Transverse colon (tissue), 4 donors: Measurements from ENCODE around the gene RALGAPA1. TPM values are rescaled to one million over a fixed set of nuclear protein-coding genes. Genes with fewer than 3 reads are reported as not detected.
A peak's percentile ranks its signal among the peaks of the same experiment; 100 is the strongest.
"Not testable (repeated sequence)": the region's sequence is repeated elsewhere in the genome, so short reads cannot be mapped to it uniquely, and the experiment has no call there.

Experiments
- DNase-seq: peaks from one replicate; pipeline ENCODE4 v3.0.0-alpha.2; 2019
- H3K27ac ChIP-seq, 4 donors: fragments of 200-600 bp; sonication (generic); 2 replicates each; pipeline ENCODE4 v1.5.1; 2016 to 2018; ENCODE audit warnings: inconsistent platforms in 4 of 4
- H3K27me3 ChIP-seq: fragments of 200-600 bp; sonication (generic); 2 replicates; pipeline ENCODE4 v1.5.1; 2017; ENCODE audit warnings: inconsistent platforms
- H3K36me3 ChIP-seq, 4 donors: fragments of 200-600 bp; sonication (generic); 2 replicates each; pipeline ENCODE4 v1.5.1; 2017 to 2019; ENCODE audit warnings: inconsistent platforms in 4 of 4
- H3K4me1 ChIP-seq, 4 donors: fragments of 200-600 bp; sonication (generic); 2 replicates each; pipeline ENCODE4 v1.5.1; 2017 to 2020; ENCODE audit warnings: inconsistent platforms in 4 of 4
- H3K4me3 ChIP-seq, 4 donors: fragments of 200-600 bp; sonication (generic); 1 replicate in 1 of 4; 2 replicates in 3 of 4; pipeline versions ENCODE4 v1.5.1 to v1.6.1; 2017 to 2019; ENCODE audit warnings: inconsistent platforms in 4 of 4
- H3K9me3 ChIP-seq, 2 donors: fragments of 200-600 bp; sonication (generic); 2 replicates each; pipeline ENCODE4 v1.5.1; 2017 to 2019; ENCODE audit warnings: inconsistent platforms in 2 of 2
- EP300 ChIP-seq: sonication (generic); formaldehyde crosslinking; IDR thresholded peaks from one replicate; pipeline ENCODE4 v1.6.1; 2017; ENCODE audit warnings: antibody characterized with exemption, low read depth
- POLR2A ChIP-seq: fragments of 450-650 bp; IDR thresholded peaks from one replicate; pipeline ENCODE4 v1.6.1; 2016; ENCODE audit warnings: antibody characterized with exemption, mild to moderate bottlenecking, moderate library complexity
- POLR2AphosphoS5 ChIP-seq, 3 donors: sonication (generic); formaldehyde crosslinking; IDR thresholded peaks; one replicate each; pipeline ENCODE4 v1.6.1; 2016; ENCODE audit warnings: antibody characterized with exemption in 3 of 3
- WGBS, 2 donors: methylation state at CpG; one replicate each; pipeline ENCODE4 v1.1.5; 2018; ENCODE audit warnings: low coverage in 1 of 2; 5-methylcytosine and 5-hydroxymethylcytosine counted together
- in situ Hi-C, 4 donors: fragments of 200-750 bp; cut with MboI; loops; one replicate each; pipeline versions ENCODE4 v1.15.0 to v1.15.1; 2017; ENCODE audit warnings: low sequenced_read_pairs in 3 of 4, low pct_ligation_motif_present in 1 of 4, low pct_unique_long_range_greater_than_20kb in 1 of 4
- intact Hi-C: fragments of 100-400 bp; cut with DNase I; formaldehyde crosslinking; loops from one replicate; pipeline ENCODE4 v1.15.1; 2023; ENCODE audit warnings: low total_unique reads
- total RNA-seq, 4 donors: library from RNA; depleted of rRNA; stranded (reverse); fragments of >200 nt; gene quantifications; one replicate each; pipeline ENCODE4 v1.1.0, GENCODE V29; 2016
- TF ChIP-seq, protein P1 (sequence below), 5 experiments: fragments of 200-600 bp in 3 of 5; fragments of 450-650 bp in 2 of 5; sonication (generic) in 3 of 5; IDR thresholded peaks; 1 replicate in 2 of 5; 2 replicates in 3 of 5; pipeline ENCODE4 v1.5.1; 2016 to 2017; ENCODE audit warnings: antibody characterized with exemption in 5 of 5, inconsistent platforms in 3 of 5, mild to moderate bottlenecking in 2 of 5, moderate library complexity in 1 of 5

Gene RALGAPA1
- total RNA-seq: 100 to 1,000 TPM in 3 of 4 donors, 10 to 100 TPM in 1; 84.7 to 122 (median 119) TPM

DNA sequence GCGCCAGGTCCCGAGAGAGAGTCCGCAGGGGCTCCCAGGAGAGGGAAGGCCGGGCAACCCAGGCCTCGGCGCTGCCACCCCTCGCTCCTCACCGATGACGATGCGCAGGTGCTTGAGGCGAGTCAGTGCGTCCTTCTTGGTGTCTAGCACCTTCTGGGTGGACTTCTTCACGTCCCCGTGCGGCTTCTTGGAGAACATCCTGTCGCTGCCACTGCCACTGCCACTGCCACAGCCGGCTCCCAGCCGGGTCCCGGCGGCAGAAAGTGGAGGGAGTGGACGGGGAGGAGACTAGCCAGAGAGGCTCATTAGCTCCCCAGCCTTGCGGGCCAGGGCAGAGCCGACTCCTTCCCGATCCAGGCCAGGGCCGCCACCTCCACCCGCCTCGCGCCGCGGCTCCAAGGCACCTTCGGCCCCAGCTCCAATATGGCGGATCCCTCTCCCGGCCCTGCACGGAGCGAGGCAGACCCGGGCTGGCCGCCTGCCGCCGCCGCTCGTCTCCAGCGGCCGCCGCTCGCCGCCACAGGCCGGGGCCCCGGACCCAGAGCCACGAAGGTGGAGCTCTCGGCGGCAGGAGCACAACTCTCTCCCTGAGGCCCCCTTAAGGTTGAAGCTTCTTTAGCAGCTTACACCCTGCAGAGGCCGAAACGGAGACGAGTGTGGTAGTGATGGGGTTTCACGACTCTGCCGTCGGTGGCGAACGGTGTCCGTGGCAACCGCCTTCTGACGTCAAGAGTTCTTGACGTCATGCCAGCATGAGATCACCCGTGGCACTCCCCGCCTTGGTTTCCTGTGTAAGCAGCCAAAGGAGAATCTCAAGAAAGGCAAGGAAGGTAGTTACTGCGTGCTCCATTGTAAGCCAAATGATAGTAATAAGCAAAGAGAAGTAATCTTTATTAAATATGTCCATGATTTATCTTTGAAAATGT lies at the start of gene RALGAPA1:
Gene RALGAPA1 (minus strand): TSS at position 658 of the 926 bp plus-strand sequence. CDS start 460 bp downstream, at position 198.
- intact Hi-C loops: not testable (repeated sequence)
- H3K4me1 ChIP-seq: peaks cover 9 to 33% (median 27%) of the 10 kb centered on the region in 4 donors

DNA sequence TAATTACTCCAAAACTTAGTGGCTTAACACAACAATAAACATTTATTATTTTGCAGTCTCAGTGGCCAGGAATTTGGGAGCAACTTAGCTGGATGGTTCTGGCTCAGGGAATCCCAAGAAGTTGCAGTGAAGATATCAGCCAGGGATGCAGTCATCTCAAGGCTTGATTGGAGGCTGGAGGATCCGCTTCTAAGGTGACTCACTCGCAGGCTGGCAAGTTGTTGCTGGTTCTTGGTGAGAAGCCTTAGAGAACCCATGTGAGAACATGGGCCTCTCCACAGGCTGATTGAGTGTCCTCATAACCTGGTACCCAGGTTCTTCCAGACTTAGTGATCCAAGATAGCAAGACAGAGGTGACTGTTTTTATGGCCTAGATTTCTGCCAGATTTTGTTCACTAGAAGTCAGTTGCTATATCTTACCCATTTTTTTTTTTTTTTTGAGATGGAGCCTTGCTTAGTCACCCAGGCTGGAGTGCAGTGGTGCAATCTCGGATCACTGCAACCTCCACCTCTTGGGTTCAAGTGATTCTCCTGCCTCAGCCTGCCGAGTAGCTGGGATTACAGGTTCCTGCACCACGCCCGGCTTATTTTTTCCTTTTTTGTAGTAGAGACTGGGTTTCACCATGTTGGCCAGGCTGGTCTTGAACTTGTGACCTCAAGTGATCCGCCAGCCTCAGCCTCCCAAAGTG lies 49.6 kb upstream of the RALGAPA1 start:
- intact Hi-C loops: no loop called here
- no peak overlapping the region for H3K4me3 ChIP-seq
- in situ Hi-C loops: no loop called here
- no peaks in the 10 kb centered on the region for H3K9me3 ChIP-seq
- no peaks in the 10 kb centered on the region for H3K27me3 ChIP-seq
- WGBS, 2 donors: 97 to 100% methylated on average over 1 to 7 of the region's 7 CpGs
- TF ChIP-seq POLR2AphosphoS5 (IDR thresholded peaks at IDR 0.05) (no peak), POLR2A (no peak), EP300 (no peak)
- TF ChIP-seq, protein P1, sequence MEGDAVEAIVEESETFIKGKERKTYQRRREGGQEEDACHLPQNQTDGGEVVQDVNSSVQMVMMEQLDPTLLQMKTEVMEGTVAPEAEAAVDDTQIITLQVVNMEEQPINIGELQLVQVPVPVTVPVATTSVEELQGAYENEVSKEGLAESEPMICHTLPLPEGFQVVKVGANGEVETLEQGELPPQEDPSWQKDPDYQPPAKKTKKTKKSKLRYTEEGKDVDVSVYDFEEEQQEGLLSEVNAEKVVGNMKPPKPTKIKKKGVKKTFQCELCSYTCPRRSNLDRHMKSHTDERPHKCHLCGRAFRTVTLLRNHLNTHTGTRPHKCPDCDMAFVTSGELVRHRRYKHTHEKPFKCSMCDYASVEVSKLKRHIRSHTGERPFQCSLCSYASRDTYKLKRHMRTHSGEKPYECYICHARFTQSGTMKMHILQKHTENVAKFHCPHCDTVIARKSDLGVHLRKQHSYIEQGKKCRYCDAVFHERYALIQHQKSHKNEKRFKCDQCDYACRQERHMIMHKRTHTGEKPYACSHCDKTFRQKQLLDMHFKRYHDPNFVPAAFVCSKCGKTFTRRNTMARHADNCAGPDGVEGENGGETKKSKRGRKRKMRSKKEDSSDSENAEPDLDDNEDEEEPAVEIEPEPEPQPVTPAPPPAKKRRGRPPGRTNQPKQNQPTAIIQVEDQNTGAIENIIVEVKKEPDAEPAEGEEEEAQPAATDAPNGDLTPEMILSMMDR (IDR thresholded peaks at IDR 0.05): no peak
- H3K4me1 ChIP-seq: no peaks in the 10 kb centered on the region
- no peak for DNase-seq
- H3K27ac ChIP-seq: no peak overlapping the region
- peaks cover 0 to 10% (median 2%) of the 10 kb centered on the region in 4 donors for H3K36me3 ChIP-seq

More for the DNA sequence above, at the start of gene RALGAPA1:
- in situ Hi-C loops: loop anchor here in 1 of 4 donors (25.0 kb wide), 1 partner anchor 672 kb away; no protein-coding TSS in a partner anchor
- not testable (repeated sequence) for H3K27me3 ChIP-seq, H3K9me3 ChIP-seq, H3K36me3 ChIP-seq
- Histone ChIP-seq H3K27ac (peak within 1 kb of the TSS; percentile 93 to 97 (median 95)), H3K4me3 (peak within 1 kb of the TSS; percentile 61 to 76 (median 76))
- WGBS, 2 donors: 0% methylated on average over 1 to 35 of the region's 66 CpGs
- TF ChIP-seq, protein P1 (IDR thresholded peaks at IDR 0.05): peak; percentile 14 to 84 (median 46)
- TF ChIP-seq POLR2A (peak; percentile 97), EP300 (peak; percentile 17), POLR2AphosphoS5 (IDR thresholded peaks at IDR 0.05) (peak; percentile 94 to 97 (median 97))
- peak; percentile 96 for DNase-seq

DNA sequence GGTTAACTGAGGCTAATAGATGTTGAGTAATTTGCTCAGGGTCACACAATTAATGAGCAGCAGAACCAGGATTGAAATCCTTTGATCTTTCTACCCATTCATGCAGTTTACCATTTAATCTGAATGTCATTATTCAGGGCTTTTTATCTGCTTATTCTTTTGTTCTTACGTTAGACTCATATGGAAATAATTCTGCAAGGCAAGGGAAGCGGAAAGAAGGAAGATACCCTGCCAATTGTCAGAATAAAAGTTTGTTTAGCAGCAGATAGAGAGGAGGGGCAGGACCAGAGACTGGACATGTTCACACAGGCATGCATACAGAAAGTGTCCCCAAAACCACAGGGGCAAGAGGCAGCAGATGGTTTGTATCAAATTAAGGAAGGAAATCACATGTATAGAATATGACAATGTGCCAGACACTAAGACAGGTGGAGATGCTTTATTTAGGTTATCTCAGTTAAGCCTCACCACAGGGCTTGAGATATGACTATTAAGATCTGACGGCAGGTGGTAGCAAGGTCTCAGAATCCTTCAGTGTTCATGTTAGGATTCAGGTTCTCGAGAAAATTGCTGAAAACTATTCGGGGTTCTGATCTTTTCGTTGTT lies 46.9 kb upstream of the RALGAPA1 start:
- Histone ChIP-seq H3K27me3 (no peaks in the 10 kb centered on the region), H3K36me3 (no peaks in the 10 kb centered on the region), H3K27ac (no peak overlapping the region), H3K4me1 (no peaks in the 10 kb centered on the region), H3K4me3 (no peak overlapping the region), H3K9me3 (no peaks in the 10 kb centered on the region)
- no peak for TF ChIP-seq POLR2A
- TF ChIP-seq, protein P1 (IDR thresholded peaks at IDR 0.05): no peak
- no peak for TF ChIP-seq EP300
- TF ChIP-seq POLR2AphosphoS5 (IDR thresholded peaks at IDR 0.05): no peak
- in situ Hi-C loops: no loop called here
- intact Hi-C loops: no loop called here
- no peak for DNase-seq
- 70 to 85% methylated on average over 6 of the region's 6 CpGs for WGBS, 2 donors
